ENCODE results near the gene POLL.
A peak's percentile ranks its signal among the peaks of the same experiment; 100 is the strongest.
"Not testable (repeated sequence)": the region's sequence is repeated elsewhere in the genome, so short reads cannot be mapped to it uniquely, and the experiment has no call there.

POLL gene

GRCh38 chr10:101587725-101588653, at the start of gene POLL, which contains the start of gene DPCD:
TSS of gene POLL (minus strand) at chr10:101588257. CDS start at chr10:101587360, 897 bp downstream.
TSS of gene DPCD (plus strand) at chr10:101588321. CDS start at chr10:101588337, 16 bp downstream.
- peak; percentile 91 for FAIRE-seq

- FAIRE-seq, result not testable (repeated sequence)
Observed at GRCh38 chr10:101633510-101633909, 45.5 kb upstream of the POLL start.

DNA sequence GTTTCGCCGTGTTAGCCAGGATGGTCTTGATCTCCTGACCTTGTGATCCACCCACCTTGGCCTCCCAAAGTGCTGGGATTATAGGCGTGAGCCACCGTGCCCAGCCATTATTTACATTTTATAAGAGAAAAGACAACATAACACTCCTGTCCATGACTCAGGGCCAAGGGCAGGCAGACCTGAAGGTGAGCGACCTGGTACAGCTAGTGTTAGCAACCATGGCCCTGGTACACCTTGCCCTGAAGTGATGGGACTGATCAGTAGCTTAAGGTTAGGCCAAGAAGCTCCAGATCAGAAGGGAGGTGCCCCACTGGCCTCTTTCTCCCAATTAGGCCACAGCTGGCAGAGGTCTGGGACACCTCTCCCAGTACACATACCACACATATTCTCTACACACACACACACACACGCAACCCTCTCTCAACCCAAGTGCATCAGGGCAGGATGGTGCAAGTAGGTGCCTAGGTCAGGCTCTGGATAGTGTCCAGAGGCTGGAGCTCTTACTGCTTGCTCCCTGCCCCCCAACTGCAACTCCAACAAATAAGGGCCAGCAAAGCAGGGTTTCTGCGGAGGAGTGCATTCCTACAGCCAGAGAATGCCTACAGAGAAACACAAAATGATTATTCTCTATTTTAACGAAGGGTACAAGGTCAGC, 43.9 kb upstream of the POLL start:
- no peak for FAIRE-seq

DNA sequence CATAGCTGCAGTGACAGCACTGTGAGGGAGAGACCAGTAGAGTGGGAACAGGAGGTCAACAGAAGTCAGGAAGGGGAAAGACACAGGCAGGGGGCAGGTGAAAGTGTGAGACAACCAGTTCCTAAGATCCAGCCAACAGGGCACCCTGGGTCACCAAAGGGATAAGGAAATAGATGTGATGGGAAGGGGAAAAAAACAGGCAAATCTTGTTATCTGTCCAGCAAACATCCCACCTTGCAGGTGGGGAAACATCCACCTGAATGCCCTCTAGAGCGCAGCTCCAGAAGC, 42.5 kb upstream of the POLL start:
- FAIRE-seq, result no peak

- no peak for FAIRE-seq
Observed at GRCh38 chr10:101629837-101630632, 42.0 kb upstream of the POLL start.

GRCh38 chr10:101625821-101626412, 37.9 kb upstream of the POLL start:
- FAIRE-seq, result no peak

- FAIRE-seq, result no peak
Observed at GRCh38 chr10:101624526-101625102, 36.6 kb upstream of the POLL start.

GRCh38 chr10:101623528-101623927, 35.5 kb upstream of the POLL start:
- FAIRE-seq, result no peak

- FAIRE-seq, result no peak
Observed at GRCh38 chr10:101619983-101620382, 31.9 kb upstream of the POLL start.

DNA sequence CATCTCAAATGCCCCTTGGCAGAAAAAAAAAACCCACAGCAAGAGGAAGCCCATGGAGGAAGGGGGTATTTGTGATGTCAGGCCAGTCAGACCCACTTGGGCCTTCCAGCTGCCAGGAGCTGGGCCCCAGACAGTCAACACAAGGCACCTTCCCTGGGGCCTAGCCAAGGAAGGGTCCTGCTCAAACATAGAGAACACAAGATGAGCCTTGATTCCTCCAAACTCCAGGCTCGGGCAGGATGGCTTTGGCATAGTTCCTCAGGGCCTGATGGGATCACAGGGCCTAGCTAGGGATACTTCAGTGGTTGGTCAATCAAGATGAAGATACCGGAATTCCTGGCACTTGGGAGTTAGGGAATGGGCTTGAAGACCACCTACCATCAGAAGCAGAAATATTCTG, 30.8 kb upstream of the POLL start:
- no peak for FAIRE-seq

GRCh38 chr10:101617824-101618568, 29.9 kb upstream of the POLL start:
- no peak for FAIRE-seq

GRCh38 chr10:101617102-101617823, 29.2 kb upstream of the POLL start:
- no peak for FAIRE-seq

GRCh38 chr10:101616415-101617101, 28.5 kb upstream of the POLL start:
- no peak for FAIRE-seq

DNA sequence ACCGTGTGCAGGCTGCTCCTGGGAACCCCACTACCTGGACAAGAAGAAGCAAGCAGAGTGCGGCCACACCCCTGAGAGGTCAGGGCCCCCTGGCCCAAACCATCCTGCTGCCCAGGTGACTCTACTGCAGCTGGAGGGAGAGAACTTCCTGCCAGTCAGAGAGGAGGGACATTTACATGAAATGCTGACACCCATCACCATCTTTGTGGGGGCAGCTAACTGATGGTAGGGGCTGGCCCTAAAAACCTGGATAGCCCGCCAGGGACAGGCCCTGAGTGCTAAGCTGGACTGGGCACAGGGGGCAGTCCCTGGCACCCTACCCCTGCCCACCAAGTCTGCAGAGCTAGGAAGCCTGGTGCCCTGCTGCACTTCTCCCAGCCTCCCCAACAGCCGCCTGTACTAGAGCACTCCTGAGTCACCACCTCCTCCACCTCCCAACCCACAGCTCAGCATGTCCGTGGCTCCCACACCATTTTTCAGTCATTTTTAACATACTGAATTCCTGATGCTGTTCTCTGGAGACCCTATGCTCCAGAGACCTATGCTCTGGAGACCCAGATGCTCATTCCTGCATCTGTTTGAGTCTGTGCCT, 27.6 kb upstream of the POLL start:
- no peak for FAIRE-seq

- no peak for FAIRE-seq
Observed at GRCh38 chr10:101614663-101615524, 26.8 kb upstream of the POLL start.

DNA sequence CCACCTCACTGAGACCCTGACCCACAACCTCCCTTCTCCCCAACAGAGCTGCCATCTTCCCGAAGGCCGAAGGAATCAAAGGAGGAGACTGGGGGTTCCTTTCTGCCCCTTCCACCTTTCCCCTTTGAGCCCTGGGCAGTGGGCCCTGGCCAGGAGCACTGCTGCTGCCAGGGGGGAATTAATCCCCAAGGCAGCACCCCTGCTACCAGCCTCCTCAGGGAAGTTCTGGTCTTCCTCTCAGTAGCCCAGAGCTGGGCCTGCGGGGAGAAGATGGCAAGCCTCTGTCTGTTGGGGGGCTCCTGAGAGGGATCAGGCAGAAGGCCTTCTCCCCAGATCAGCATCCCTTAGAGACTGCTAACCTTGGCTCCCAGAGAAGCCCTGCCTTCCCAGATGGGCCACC, 25.6 kb upstream of the POLL start:
- FAIRE-seq, result no peak

DNA sequence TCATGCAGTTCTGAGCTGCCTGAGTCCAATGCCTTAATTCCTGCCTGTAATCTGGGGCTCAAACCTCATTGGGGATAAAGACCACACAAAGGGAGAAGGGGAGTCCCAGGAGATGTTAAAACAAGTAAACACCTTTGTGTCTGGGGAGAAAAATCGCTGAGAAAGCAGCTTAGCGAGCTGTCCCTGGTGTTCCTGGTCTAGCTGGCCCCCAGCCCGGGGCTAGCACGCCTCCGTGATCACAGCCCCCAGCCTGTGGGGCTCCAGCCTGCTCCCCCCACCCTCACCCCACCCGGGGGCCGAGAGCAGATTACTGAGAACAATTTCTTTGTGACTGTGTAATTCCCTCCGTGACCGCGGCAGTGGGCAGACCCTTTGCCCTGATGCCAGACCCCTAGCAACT, 24.8 kb upstream of the POLL start:
- FAIRE-seq, result no peak

DNA sequence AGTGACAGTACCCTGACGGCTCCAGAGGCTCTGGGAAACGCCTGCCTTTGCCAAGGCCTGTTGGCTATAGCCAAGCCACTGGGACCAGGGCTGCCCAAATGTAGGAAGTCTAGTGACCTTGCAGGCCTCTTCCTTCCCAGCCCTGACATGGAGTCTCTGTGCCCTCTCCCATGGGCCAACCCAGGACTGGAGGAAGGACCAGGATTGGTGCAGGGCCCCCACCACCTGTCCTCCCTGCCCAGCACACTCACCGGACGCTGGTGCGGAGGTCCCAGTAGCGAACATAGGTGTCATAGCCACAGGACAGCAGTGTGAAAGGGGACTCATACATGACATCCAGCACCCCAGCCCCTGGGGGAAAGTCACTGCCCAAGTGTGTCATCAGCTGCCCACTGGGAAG, 24.0 kb upstream of the POLL start:
- no peak for FAIRE-seq

Data from A204.1 (cell line).